HL-60 (cell line): ENCODE data around the gene ACOD1.
"Not testable (repeated sequence)": the region's sequence is repeated elsewhere in the genome, so short reads cannot be mapped to it uniquely, and the experiment has no call there.

Experiments
- DNase-seq, 2 experiments: peaks; one replicate each; pipeline ENCODE4 v3.0.0-alpha.2; 2010 to 2020; ENCODE audit warnings: low read depth in 1 of 2, low spot score in 1 of 2
- H3K27ac ChIP-seq: fragments of 250-450 bp; sonication (Bioruptor Pico); replicated peaks from 2 replicates; pipeline ENCODE4 v1.5.1; 2020; ENCODE audit warnings: mild to moderate bottlenecking, moderate library complexity
- H3K27me3 ChIP-seq: fragments of 250-450 bp; sonication (Bioruptor Pico); 2 replicates; pipeline ENCODE4 v1.5.1; 2021; ENCODE audit warnings: mild to moderate bottlenecking, moderate library complexity; ENCODE audit not compliant: insufficient read depth, poor library complexity, severe bottlenecking
- H3K4me3 ChIP-seq: replicated peaks from 2 replicates; pipeline ENCODE4 v1.5.1; 2011; ENCODE audit warnings: mild to moderate bottlenecking, control low read depth, low read length; ENCODE audit not compliant: insufficient read depth
- CTCF ChIP-seq: IDR thresholded peaks from one replicate; pipeline ENCODE4 v1.5.1; 2011; ENCODE audit warnings: low read length, control low read depth, inconsistent platforms; ENCODE audit not compliant: insufficient read depth
- GABPA ChIP-seq: IDR thresholded peaks from 2 replicates; pipeline ENCODE4 v1.6.1; 2012; ENCODE audit warnings: low read depth
- POLR2AphosphoS5 ChIP-seq: IDR thresholded peaks from 2 replicates; pipeline ENCODE4 v1.6.1; 2012; ENCODE audit warnings: low read depth
- REST ChIP-seq: IDR thresholded peaks from 2 replicates; pipeline ENCODE4 v1.6.1; 2012; ENCODE audit warnings: low read depth; ENCODE audit not compliant: insufficient replicate concordance
- SPI1 ChIP-seq: IDR thresholded peaks from 2 replicates; pipeline ENCODE4 v1.6.1; 2012; ENCODE audit warnings: low read depth, mild to moderate bottlenecking, borderline replicate concordance

The ACOD1 gene

GRCh38 chr13:76912476-76912875 lies 35.8 kb upstream of the ACOD1 start:
- DNase-seq, result no peak
- no peak overlapping the region for H3K4me3 ChIP-seq
- H3K27me3 ChIP-seq, result peaks cover 2% of the 10 kb centered on the region
- TF ChIP-seq SPI1 (no peak), GABPA (no peak), CTCF (no peak), POLR2AphosphoS5 (no peak), REST (no peak)
- H3K27ac ChIP-seq, result no peak overlapping the region

- Histone ChIP-seq H3K4me3 (no peak overlapping the region), H3K27me3 (no peaks in the 10 kb centered on the region), H3K27ac (no peak overlapping the region)
- TF ChIP-seq CTCF (no peak), POLR2AphosphoS5 (no peak), SPI1 (no peak), GABPA (no peak)
- no peak for DNase-seq
Observed at GRCh38 chr13:76913898-76914297, 34.4 kb upstream of the ACOD1 start.

GRCh38 chr13:76917095-76917494 lies 31.2 kb upstream of the ACOD1 start:
- no peak for DNase-seq
- TF ChIP-seq SPI1 (no peak), REST (no peak), GABPA (no peak), CTCF (no peak), POLR2AphosphoS5 (no peak)
- Histone ChIP-seq H3K27me3 (no peaks in the 10 kb centered on the region), H3K4me3 (no peak overlapping the region), H3K27ac (no peak overlapping the region)

- DNase-seq, H3K27ac ChIP-seq, H3K27me3 ChIP-seq, H3K4me3 ChIP-seq: not testable (repeated sequence)
Observed at GRCh38 chr13:76917755-76918481, 30.4 kb upstream of the ACOD1 start.
